Mucosa of descending colon (tissue), 3 donors: Measurements from ENCODE around the gene ZKSCAN4. TPM values are rescaled to one million over a fixed set of nuclear protein-coding genes. Genes with fewer than 3 reads are reported as not detected.
A peak's percentile ranks its signal among the peaks of the same experiment; 100 is the strongest.

Experiments used
- ATAC-seq: fragments of 200-7000 bp; cut with Tn5 transposase; one replicate; pipeline ENCODE4 v1.9.1; 2020; ENCODE audit warnings: mild to moderate bottlenecking, moderate library complexity
- DNase-seq, 3 donors: peaks; one replicate each; pipeline ENCODE4 v3.0.0-alpha.2; 2020
- H3K36me3 ChIP-seq: fragments of 200-600 bp; one replicate; pipeline ENCODE4 v1.8.0; 2021; ENCODE audit warnings: low read depth, mild to moderate bottlenecking
- H3K4me1 ChIP-seq: fragments of 200-600 bp; one replicate; pipeline ENCODE4 v1.8.0; 2021; ENCODE audit warnings: low read depth, mild to moderate bottlenecking
- H3K4me3 ChIP-seq: fragments of 200-600 bp; one replicate; pipeline ENCODE4 v1.8.0; 2021; ENCODE audit warnings: mild to moderate bottlenecking
- H3K9me3 ChIP-seq: fragments of 200-600 bp; one replicate; pipeline ENCODE4 v1.8.0; 2021; ENCODE audit warnings: mild to moderate bottlenecking
- intact Hi-C, 2 donors: fragments of 100-400 bp; cut with DNase I in 1 of 2; cut with micrococcal nuclease in 1 of 2; formaldehyde crosslinking; loops; one replicate each; pipeline versions ENCODE4 v1.11.0 to v1.11.1; 2022; cut with DNase I, micrococcal nuclease
- total RNA-seq, 3 donors: library from RNA; stranded (reverse); fragmentation: NEBNext Ultra II Directional in 2 of 3; extraction: Animal tissue kit (Norgen Biotek cat#: 25700) in 2 of 3; gene quantifications; one replicate each; pipeline versions ENCODE4 v1.2.1 to v1.2.4, GENCODE V29; 2021 to 2023
- TF ChIP-seq, protein P1 (sequence below): fragments of 200-600 bp; IDR thresholded peaks from one replicate; pipeline ENCODE4 v1.8.0; 2022; ENCODE audit warnings: antibody characterized with exemption, mild to moderate bottlenecking
- donor health status: DM: no; HTN: no; CAD: no; lungs with moderate emphysema.
- donor health status: DM: no; HTN: no; CAD: no.
- donor health status: DM: no; HTN: yes; CAD: no.

The ZKSCAN4 gene
- total RNA-seq, 3 donors from 2014 or later: 4.0 to 6.1 (median 5.5) TPM

DNA sequence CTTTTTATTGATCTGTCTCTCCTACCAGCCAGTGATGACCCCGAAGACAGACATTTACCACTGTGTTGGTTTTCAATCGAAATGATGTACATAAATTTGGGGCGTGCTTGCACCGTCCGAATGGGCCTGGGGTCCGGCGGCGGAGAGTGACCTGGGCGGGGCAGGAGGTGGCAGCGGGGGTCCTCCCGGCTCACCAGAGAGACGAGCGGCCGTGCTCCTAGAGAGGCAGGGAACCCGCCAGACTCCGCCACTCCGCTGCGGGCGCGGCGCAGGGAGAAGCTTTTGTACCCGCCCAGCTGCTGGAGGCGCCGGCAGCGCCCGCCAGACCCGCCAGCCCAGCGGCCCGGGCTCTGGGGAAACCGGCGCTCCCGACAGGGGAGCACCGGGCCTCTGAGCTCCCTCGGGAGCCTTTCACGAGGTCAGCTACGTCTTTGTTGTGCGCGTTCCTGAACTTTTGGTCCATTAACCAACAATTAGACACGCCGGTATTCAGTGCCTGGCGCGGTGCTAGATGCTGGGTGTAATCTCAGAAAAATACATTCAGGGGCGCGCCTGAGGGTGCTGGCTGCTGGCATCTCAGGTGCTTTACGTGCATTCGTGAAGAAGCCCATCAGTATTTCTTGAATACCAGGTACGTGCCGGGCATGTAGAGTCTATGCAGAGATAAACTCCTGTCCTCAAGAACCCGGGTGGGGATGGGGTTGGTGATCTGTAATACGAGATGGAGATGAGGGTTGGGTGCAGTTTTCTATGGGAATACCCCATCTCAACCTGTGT lies 29.4 kb upstream of the ZKSCAN4 start, which contains the start of gene PGBD1:
PGBD1 (plus strand) TSS at position 285 of the 777 bp plus-strand sequence. CDS start 2,242 bp downstream, outside the sequence.
- Histone ChIP-seq H3K4me3 (peak within 1 kb of the TSS; percentile 7), H3K36me3 (no peaks in the 10 kb centered on the region), H3K9me3 (no peaks in the 10 kb centered on the region), H3K4me1 (peaks cover 3% of the 10 kb centered on the region)
- ATAC-seq (peak; percentile 95), DNase-seq (peak; percentile 59 to 79 (median 79))
- intact Hi-C loops: no loop called here
- TF ChIP-seq, protein P1, sequence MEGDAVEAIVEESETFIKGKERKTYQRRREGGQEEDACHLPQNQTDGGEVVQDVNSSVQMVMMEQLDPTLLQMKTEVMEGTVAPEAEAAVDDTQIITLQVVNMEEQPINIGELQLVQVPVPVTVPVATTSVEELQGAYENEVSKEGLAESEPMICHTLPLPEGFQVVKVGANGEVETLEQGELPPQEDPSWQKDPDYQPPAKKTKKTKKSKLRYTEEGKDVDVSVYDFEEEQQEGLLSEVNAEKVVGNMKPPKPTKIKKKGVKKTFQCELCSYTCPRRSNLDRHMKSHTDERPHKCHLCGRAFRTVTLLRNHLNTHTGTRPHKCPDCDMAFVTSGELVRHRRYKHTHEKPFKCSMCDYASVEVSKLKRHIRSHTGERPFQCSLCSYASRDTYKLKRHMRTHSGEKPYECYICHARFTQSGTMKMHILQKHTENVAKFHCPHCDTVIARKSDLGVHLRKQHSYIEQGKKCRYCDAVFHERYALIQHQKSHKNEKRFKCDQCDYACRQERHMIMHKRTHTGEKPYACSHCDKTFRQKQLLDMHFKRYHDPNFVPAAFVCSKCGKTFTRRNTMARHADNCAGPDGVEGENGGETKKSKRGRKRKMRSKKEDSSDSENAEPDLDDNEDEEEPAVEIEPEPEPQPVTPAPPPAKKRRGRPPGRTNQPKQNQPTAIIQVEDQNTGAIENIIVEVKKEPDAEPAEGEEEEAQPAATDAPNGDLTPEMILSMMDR: no peak

DNA sequence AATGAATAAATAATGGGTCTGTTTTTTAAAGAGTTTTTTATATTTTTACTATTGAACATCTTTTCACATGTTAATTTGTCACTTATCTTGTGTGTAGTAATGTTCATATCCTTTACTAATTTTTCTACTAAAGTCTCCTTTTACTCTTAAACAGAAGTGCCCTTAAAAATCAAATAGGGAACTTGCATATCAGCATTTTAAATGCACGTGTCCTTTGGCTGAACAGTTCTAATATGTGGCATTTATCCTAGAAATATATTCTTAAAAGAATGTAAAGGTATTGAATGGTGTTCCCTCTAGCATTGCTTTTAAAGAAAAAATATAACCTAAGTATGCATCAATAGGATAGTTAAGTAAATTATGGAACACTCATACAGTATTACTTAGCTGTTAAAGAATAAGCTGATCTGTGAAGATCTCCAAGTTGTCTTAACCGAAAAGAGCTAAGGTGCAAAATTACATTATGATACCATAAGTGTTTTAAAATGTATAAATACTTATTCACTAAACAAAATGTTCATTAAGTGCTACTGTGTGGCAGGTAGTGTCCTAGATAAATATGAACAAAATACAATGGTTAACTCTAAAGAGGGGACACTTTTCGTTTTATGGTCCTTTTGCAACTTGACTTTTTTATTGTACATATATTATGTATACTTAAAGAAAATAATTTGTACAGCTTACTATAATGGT lies 28.7 kb upstream of the ZKSCAN4 start:
- H3K4me3 ChIP-seq: peak overlapping the region; percentile 7
- H3K9me3 ChIP-seq: no peaks in the 10 kb centered on the region
- DNase-seq (no peak), ATAC-seq (no peak)
- intact Hi-C loops: no loop called here
- H3K4me1 ChIP-seq: peaks cover 3% of the 10 kb centered on the region
- H3K36me3 ChIP-seq: no peaks in the 10 kb centered on the region
- TF ChIP-seq, protein P1: no peak

DNA sequence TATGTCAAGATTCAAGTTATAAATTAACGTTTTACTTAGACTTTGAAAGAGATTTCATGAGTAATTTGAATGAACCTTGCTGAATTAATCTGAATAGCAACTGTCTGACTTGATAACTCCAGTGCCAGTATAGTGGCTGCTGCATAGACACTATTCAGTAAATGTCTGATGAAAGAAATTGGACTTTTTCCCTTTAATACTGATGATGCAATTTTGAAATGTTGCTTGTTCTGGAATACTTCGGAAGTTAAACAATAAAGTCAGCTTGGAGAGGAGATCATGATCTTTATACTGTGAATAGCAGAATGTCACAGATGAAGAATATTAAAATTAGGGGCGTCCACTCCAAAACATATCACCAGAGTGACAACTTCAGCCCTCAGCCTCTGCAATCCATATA lies 25.7 kb upstream of the ZKSCAN4 start:
- DNase-seq: no peak
- H3K36me3 ChIP-seq: peaks cover 4% of the 10 kb centered on the region
- no peak overlapping the region for H3K4me3 ChIP-seq
- no peaks in the 10 kb centered on the region for H3K9me3 ChIP-seq
- peaks cover 3% of the 10 kb centered on the region for H3K4me1 ChIP-seq
- intact Hi-C loops: no loop called here
- TF ChIP-seq, protein P1: no peak
- no peak for ATAC-seq

DNA sequence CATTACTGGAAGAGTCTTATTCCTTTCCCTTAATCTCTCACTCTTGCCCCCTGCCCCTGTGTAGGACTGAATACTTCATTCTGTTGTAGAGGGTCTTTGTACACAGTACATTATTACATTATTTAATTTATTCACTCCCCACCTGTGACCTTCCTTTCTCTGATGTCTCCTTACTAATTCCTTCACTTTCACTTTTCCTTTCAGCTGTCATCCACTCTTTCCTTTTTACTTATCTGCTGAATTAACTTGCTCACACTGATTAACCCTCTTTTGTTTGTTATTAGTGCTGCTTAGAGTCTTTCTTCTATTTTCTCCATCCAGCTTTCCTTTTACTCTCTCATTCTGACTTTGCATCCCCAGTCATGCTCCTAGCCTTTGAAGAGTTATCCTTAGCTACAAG lies 22.8 kb upstream of the ZKSCAN4 start:
- Histone ChIP-seq H3K4me3 (no peak overlapping the region), H3K4me1 (no peaks in the 10 kb centered on the region), H3K36me3 (peaks cover 4% of the 10 kb centered on the region), H3K9me3 (no peaks in the 10 kb centered on the region)
- no peak for DNase-seq
- TF ChIP-seq, protein P1: no peak
- intact Hi-C loops: no loop called here
- no peak for ATAC-seq

DNA sequence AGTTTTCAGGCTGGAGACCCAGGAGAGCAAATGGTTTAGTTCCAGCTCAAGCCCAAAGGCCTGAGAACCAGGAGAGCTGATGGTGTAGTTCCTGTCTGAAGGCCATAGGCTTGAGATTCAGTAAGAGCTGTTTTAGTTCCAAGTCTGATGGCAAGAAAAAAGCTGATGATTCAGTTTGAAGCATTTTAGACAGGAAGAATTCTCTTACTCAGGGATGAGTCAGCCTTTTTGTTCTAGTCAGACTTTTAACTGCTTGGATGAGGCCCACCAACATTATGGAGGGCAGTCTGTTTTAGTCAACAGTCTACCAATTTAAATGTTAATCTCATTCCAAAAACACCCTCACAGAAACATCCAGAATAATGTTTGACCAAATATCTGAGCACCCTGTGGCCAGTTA lies 17.4 kb upstream of the ZKSCAN4 start:
- H3K4me3 ChIP-seq: no peak overlapping the region
- TF ChIP-seq, protein P1: no peak
- intact Hi-C loops: no loop called here
- no peaks in the 10 kb centered on the region for H3K36me3 ChIP-seq
- H3K4me1 ChIP-seq: peaks cover 9% of the 10 kb centered on the region
- H3K9me3 ChIP-seq: no peaks in the 10 kb centered on the region
- DNase-seq (no peak), ATAC-seq (no peak)
